IMR-90 (cell line): ENCODE measurements around the gene BCAS1. TPM values are rescaled to one million over a fixed set of nuclear protein-coding genes. Genes with fewer than 3 reads are reported as not detected.

ENCODE experiments used
- ATAC-seq: fragments of 200-7000 bp; cut with Tn5 transposase; 2 replicates; pipeline ENCODE4 v1.9.1; 2020; ENCODE audit warnings: low read depth, mild to moderate bottlenecking, moderate library complexity
- BruUV-seq: library from RNA; stranded (reverse); fragments of 400-500 nt; replicated peaks from 2 replicates; lab custom pipeline; 2021; lab: Mats Ljungman, UMichigan
- CTCF ChIA-PET: fragments of 300-600 bp; formaldehyde crosslinking; extraction: SDS; loops from one replicate; lab custom pipeline; 2021; ENCODE audit warnings: antibody characterized with exemption; lab: Yijun Ruan, JAX
- POLR2A ChIA-PET: fragments of 300-600 bp; sonication (Branson Sonifier 250); formaldehyde crosslinking; loops from one replicate; lab custom pipeline; 2022; ENCODE audit warnings: antibody characterized with exemption; ENCODE audit not compliant: unreplicated experiment; lab: Charles Lee
- DNase-seq: peaks from one replicate; pipeline ENCODE4 v3.0.0; 2013
- H2AFZ ChIP-seq: replicated peaks from 2 replicates; pipeline ENCODE3; 2013; ENCODE audit warnings: low read length, mild to moderate bottlenecking; ENCODE audit not compliant: poor library complexity
- H2AK5ac ChIP-seq: 2 replicates; pipeline ENCODE4 v1.6.1; 2013; ENCODE audit warnings: low read depth, low read length, inconsistent platforms
- H2AK9ac ChIP-seq: replicated peaks from 2 replicates; pipeline ENCODE3; 2013; ENCODE audit warnings: mild to moderate bottlenecking, low read depth, low read length, moderate library complexity; ENCODE audit not compliant: poor library complexity
- H2BK120ac ChIP-seq: 2 replicates; pipeline ENCODE4 v1.6.1; 2013; ENCODE audit warnings: low read depth, low read length, inconsistent platforms
- H2BK15ac ChIP-seq: 3 replicates; pipeline ENCODE4 v1.6.1; 2013; ENCODE audit warnings: low read depth, low read length, inconsistent platforms
- H2BK20ac ChIP-seq: 2 replicates; pipeline ENCODE4 v1.6.1; 2013; ENCODE audit warnings: low read depth, mild to moderate bottlenecking, inconsistent platforms, low read length, moderate library complexity
- H2BK5ac ChIP-seq: 2 replicates; pipeline ENCODE4 v1.6.1; 2013; ENCODE audit warnings: mild to moderate bottlenecking, low read depth, low read length, inconsistent platforms; ENCODE audit not compliant: poor library complexity, severe bottlenecking
- H3K14ac ChIP-seq: replicated peaks from 2 replicates; pipeline ENCODE4 v1.6.1; 2013; ENCODE audit warnings: low read depth, low read length, inconsistent platforms
- H3K18ac ChIP-seq: 2 replicates; pipeline ENCODE4 v1.6.1; 2013; ENCODE audit warnings: low read depth, low read length, control low read depth
- H3K23ac ChIP-seq: 2 replicates; pipeline ENCODE4 v1.6.1; 2013; ENCODE audit warnings: low read depth, low read length, inconsistent platforms
- H3K27ac ChIP-seq: 2 replicates; pipeline ENCODE4 v1.5.1; 2013; ENCODE audit warnings: mild to moderate bottlenecking, control low read depth, low read length; ENCODE audit not compliant: insufficient read depth
- H3K27me3 ChIP-seq: 2 replicates; pipeline ENCODE4 v1.6.1; 2013; ENCODE audit warnings: low read length; ENCODE audit not compliant: control insufficient read depth, insufficient read depth
- H3K36me3 ChIP-seq: 2 replicates; pipeline ENCODE4 v1.6.1; 2013; ENCODE audit warnings: low read length, mixed read lengths; ENCODE audit not compliant: control insufficient read depth, insufficient read depth
- H3K4ac ChIP-seq: 2 replicates; pipeline ENCODE4 v1.6.1; 2013; ENCODE audit warnings: low read depth, low read length, inconsistent platforms
- H3K4me1 ChIP-seq: 2 replicates; pipeline ENCODE4 v1.6.1; 2013; ENCODE audit warnings: low read length, mixed read lengths; ENCODE audit not compliant: control insufficient read depth, insufficient read depth
- H3K4me2 ChIP-seq: 2 replicates; pipeline ENCODE4 v1.6.1; 2013; ENCODE audit warnings: low read depth, mild to moderate bottlenecking, control low read depth, low read length, moderate library complexity
- H3K4me3 ChIP-seq: 2 replicates; pipeline ENCODE4 v1.5.1; 2013; ENCODE audit warnings: low read depth, mild to moderate bottlenecking, control low read depth, low read length, moderate library complexity; ENCODE audit not compliant: insufficient read depth
- H3K56ac ChIP-seq: 2 replicates; pipeline ENCODE4 v1.6.1; 2013; ENCODE audit warnings: low read length, inconsistent platforms; ENCODE audit not compliant: insufficient read depth; ENCODE audit errors: extremely low read depth
- H3K79me1 ChIP-seq, 2 experiments: 2 replicates each; pipeline ENCODE4 v1.6.1; 2013; ENCODE audit warnings: low read length in 2 of 2, inconsistent platforms in 1 of 2, low read depth in 1 of 2
- H3K9ac ChIP-seq: 2 replicates; pipeline ENCODE4 v1.6.1; 2013; ENCODE audit warnings: low read depth, low read length, control low read depth
- H3K9me1 ChIP-seq: 2 replicates; pipeline ENCODE4 v1.6.1; 2013; ENCODE audit warnings: low read length, inconsistent platforms; ENCODE audit not compliant: insufficient read depth
- H3K9me3 ChIP-seq: 2 replicates; pipeline ENCODE4 v1.6.1; 2013; ENCODE audit warnings: low read length; ENCODE audit not compliant: control insufficient read depth, insufficient read depth
- H4K20me1 ChIP-seq: 2 replicates; pipeline ENCODE4 v1.6.1; 2013; ENCODE audit warnings: low read length, inconsistent platforms; ENCODE audit not compliant: insufficient read depth
- H4K5ac ChIP-seq: 2 replicates; pipeline ENCODE4 v1.6.1; 2013; ENCODE audit warnings: mild to moderate bottlenecking, low read depth, low read length, control low read depth
- H4K8ac ChIP-seq, 2 experiments: 2 replicates each; pipeline ENCODE4 v1.6.1; 2013; ENCODE audit warnings: low read depth in 2 of 2, low read length in 2 of 2, control low read depth in 1 of 2, inconsistent platforms in 1 of 2
- H4K91ac ChIP-seq: 2 replicates; pipeline ENCODE4 v1.6.1; 2013; ENCODE audit warnings: low read depth, low read length, inconsistent platforms; ENCODE audit not compliant: insufficient read depth
- CTCF ChIP-seq: conservative IDR thresholded peaks from 2 replicates; pipeline ENCODE4 v1.5.1; 2012; ENCODE audit warnings: mild to moderate bottlenecking, low read depth, low read length, improper control_type of control experiment
- WGBS, 2 experiments: methylation state at CpG; one replicate each; pipeline versions ENCODE4 v1.1.5 to v1.1.7; 2013; ENCODE audit warnings: missing lambda C conversion rate in 2 of 2; ENCODE audit not compliant: insufficient read length in 1 of 2; ENCODE audit errors: extremely low coverage in 2 of 2; 5-methylcytosine and 5-hydroxymethylcytosine counted together
- dilution Hi-C: fragments of 300-500 bp; cut with HindIII; formaldehyde crosslinking; loops from one replicate; pipeline ENCODE4 v1.14.3; 2018; ENCODE audit warnings: low sequenced_read_pairs; ENCODE audit not compliant: unreplicated experiment
- in situ Hi-C: fragments of 300-500 bp; cut with MboI; formaldehyde crosslinking; loops from 3 replicates; pipeline ENCODE4 v1.14.3; 2019; ENCODE audit warnings: low sequenced_read_pairs, inconsistent platforms, mixed read lengths
- intact Hi-C: fragments of 100-400 bp; cut with micrococcal nuclease; formaldehyde crosslinking; loops from 2 replicates; pipeline ENCODE4 v1.10.0; 2022
- polyA plus RNA-seq, 3 experiments: library from polyadenylated mRNA; depleted of rRNA; stranded (reverse); fragments of >200 nt; gene quantifications; 2 replicates each; pipeline ENCODE4 v1.2.3, GENCODE V29; 2012; ENCODE audit warnings: low replicate concordance in 1 of 3
- total RNA-seq: library from RNA; depleted of rRNA; stranded (reverse); fragments of >200 nt; gene quantifications from 2 replicates; pipeline ENCODE4 v1.2.3, GENCODE V29; 2012

Gene BCAS1
- total and polyA plus RNA-seq, 2 of the 4 experiments (the other 2 are of a cell fraction) = under 0.01 TPM; not detected in 1

GRCh38 chr20:54038961-54039360 is 31.4 kb downstream of the BCAS1 start:
- CTCF ChIA-PET = no interaction called here

More at GRCh38 chr20:54038961-54039360, 31.4 kb downstream of the BCAS1 start:
- Histone ChIP-seq H4K20me1 (no peaks in the 10 kb centered on the region), H4K91ac (no peak overlapping the region), H3K9ac (no peak overlapping the region), H4K5ac (no peak overlapping the region), H2BK120ac (no peak overlapping the region), H3K4me2 (no peak overlapping the region), H3K56ac (no peak overlapping the region), H3K14ac (no peak overlapping the region), H3K9me3 (no peaks in the 10 kb centered on the region), H3K27ac (no peak overlapping the region), H3K27me3 (peaks cover 2% of the 10 kb centered on the region; the same call in 1 of the 2 replicates), H3K79me1 (no peaks in the 10 kb centered on the region), H3K18ac (no peak overlapping the region), H3K23ac (no peak overlapping the region), H3K36me3 (no peaks in the 10 kb centered on the region), H3K4me3 (no peak overlapping the region), H2AFZ (no peak overlapping the region), H2BK20ac (no peak overlapping the region), H2AK5ac (no peak overlapping the region), H4K8ac (no peak overlapping the region), H3K4me1 (no peaks in the 10 kb centered on the region), H2BK5ac (no peak overlapping the region), H2BK15ac (no peak overlapping the region), H2AK9ac (no peak overlapping the region), H3K9me1 (no peaks in the 10 kb centered on the region), H3K4ac (no peak overlapping the region)
- no peak for DNase-seq
- ATAC-seq = no peak
- no peak for TF ChIP-seq CTCF
- WGBS, 2 experiments = no CpG with 5 or more reads among the region's 5 CpGs
- in situ Hi-C loops (no loop called here), dilution Hi-C loops (no loop called here), intact Hi-C loops (no loop called here)
- POLR2A ChIA-PET = no interaction called here
- no TSS peak for BruUV-seq
